Esophagus squamous epithelium (tissue), 5 donors: ENCODE data around the gene NKAPL. TPM values are rescaled to one million over a fixed set of nuclear protein-coding genes. Genes with fewer than 3 reads are reported as not detected.
A peak's percentile ranks its signal among the peaks of the same experiment; 100 is the strongest.

Source experiments
- DNase-seq: peaks from one replicate; lab custom pipeline; 2025; lab: John Stamatoyannopoulos, UW
- H3K27ac ChIP-seq, 4 donors: fragments of 200-600 bp; sonication (generic); one replicate each; pipeline ENCODE4 v1.5.1; 2016 to 2019; ENCODE audit warnings: mild to moderate bottlenecking in 1 of 4
- H3K27me3 ChIP-seq, 4 donors: fragments of 200-600 bp; sonication (generic); 1 replicate in 3 of 4; 2 replicates in 1 of 4; pipeline versions ENCODE4 v1.5.1 to v1.6.0; 2017 to 2021; ENCODE audit warnings: antibody characterized with exemption in 1 of 4
- H3K36me3 ChIP-seq, 3 donors: fragments of 200-600 bp; sonication (generic); one replicate each; pipeline ENCODE4 v1.5.1; 2016 to 2019
- H3K4me1 ChIP-seq, 3 donors: fragments of 200-600 bp; sonication (generic); one replicate each; pipeline ENCODE4 v1.5.1; 2017 to 2019
- H3K4me3 ChIP-seq, 4 donors: fragments of 200-600 bp; sonication (generic); 1 replicate in 3 of 4; 2 replicates in 1 of 4; pipeline ENCODE4 v1.5.1; 2016 to 2019; ENCODE audit warnings: mild to moderate bottlenecking in 2 of 4, moderate library complexity in 1 of 4
- H3K9me3 ChIP-seq, 3 donors: fragments of 200-600 bp; sonication (generic); one replicate each; pipeline ENCODE4 v1.5.1; 2016 to 2019
- CTCF ChIP-seq, 6 experiments: fragments of 450-650 bp in 4 of 6; fragments of 200-600 bp in 2 of 6; sonication (generic) in 2 of 6; IDR thresholded peaks; one replicate each; pipeline ENCODE4 v1.5.1; 2016 to 2019; ENCODE audit warnings: antibody characterized with exemption in 6 of 6, mild to moderate bottlenecking in 4 of 6, moderate library complexity in 4 of 6
- POLR2A ChIP-seq, 4 donors: fragments of 450-650 bp; IDR thresholded peaks; one replicate each; pipeline ENCODE4 v1.6.1; 2017; ENCODE audit warnings: antibody characterized with exemption in 4 of 4, mild to moderate bottlenecking in 4 of 4, moderate library complexity in 3 of 4
- WGBS, 2 donors: methylation state at CpG; one replicate each; pipeline ENCODE4 v1.1.5; 2018; 5-methylcytosine and 5-hydroxymethylcytosine counted together
- intact Hi-C: fragments of 100-400 bp; cut with DNase I; formaldehyde crosslinking; loops from one replicate; pipeline ENCODE4 v1.15.0; 2022
- total RNA-seq, 4 donors: library from RNA; depleted of rRNA; stranded (reverse); fragments of >200 nt; gene quantifications; one replicate each; pipeline ENCODE4 v1.1.0, GENCODE V29; 2016
- donor health status: DM: yes; HTN: yes; CAD: no.

The NKAPL gene
- total RNA-seq, 4 donors from 2014 or later: 0.22 to 1.5 (median 0.70) TPM; not detected in 1

DNA sequence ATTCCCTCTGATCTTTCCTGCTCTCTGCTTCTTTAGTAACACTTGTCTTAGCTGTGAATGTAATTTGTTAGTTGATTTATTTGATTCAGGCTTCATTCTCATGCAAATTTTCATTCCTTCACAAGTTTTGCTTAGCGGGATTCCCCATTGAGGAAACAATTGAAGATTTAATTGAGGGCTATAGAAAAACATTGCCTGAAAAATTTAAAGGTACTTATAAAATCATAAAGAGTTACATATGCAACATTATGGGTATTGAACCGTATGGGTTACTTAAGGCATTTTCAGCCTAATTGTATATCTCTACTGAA lies 45.9 kb upstream of the NKAPL start:
- Histone ChIP-seq H3K27ac (no peak overlapping the region), H3K9me3 (no peaks in the 10 kb centered on the region), H3K27me3 (peaks cover 3 to 84% (median 23%) of the 10 kb centered on the region in 4 donors), H3K4me3 (peak overlapping the region in 1 of 4 donors; percentile 59), H3K36me3 (no peaks in the 10 kb centered on the region), H3K4me1 (peaks cover 0 to 28% (median 7%) of the 10 kb centered on the region in 3 donors)
- intact Hi-C loops: no loop called here
- no peak for DNase-seq
- no peak for TF ChIP-seq POLR2A (IDR thresholded peaks at IDR 0.05)
- TF ChIP-seq CTCF (IDR thresholded peaks at IDR 0.05): no peak
- WGBS, 2 donors: 11 to 14% methylated on average over 2 of the region's 2 CpGs

DNA sequence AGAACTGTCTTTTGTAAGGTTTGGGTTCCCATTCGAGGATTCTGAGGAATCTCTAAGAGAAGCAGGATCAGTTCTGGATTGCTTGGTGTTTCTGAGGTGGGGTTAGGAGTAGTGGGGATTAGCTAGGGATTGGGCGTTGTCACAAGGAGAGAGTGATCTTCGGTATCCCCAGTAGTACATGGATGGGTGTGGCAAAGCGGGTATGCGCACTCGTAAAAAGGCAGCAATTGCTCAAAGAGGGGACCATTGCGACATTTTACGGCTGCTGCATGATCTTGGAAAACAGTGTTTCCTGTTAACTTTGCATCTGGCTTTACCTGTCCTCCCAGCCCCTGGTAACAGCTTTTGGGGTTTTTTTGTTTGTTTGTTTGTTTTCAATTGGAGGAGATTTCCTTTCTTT lies 43.7 kb upstream of the NKAPL start:
- Histone ChIP-seq H3K36me3 (no peaks in the 10 kb centered on the region), H3K9me3 (no peaks in the 10 kb centered on the region), H3K4me3 (no peak overlapping the region), H3K4me1 (peaks cover 0 to 37% (median 12%) of the 10 kb centered on the region in 3 donors), H3K27ac (no peak overlapping the region), H3K27me3 (peaks cover 0 to 72% (median 10%) of the 10 kb centered on the region in 4 donors)
- no peak for DNase-seq
- 16 to 33% methylated on average over 8 of the region's 8 CpGs for WGBS, 2 donors
- TF ChIP-seq POLR2A (IDR thresholded peaks at IDR 0.05) (no peak), CTCF (IDR thresholded peaks at IDR 0.05) (no peak)
- intact Hi-C loops: no loop called here

GRCh38 chr6:28217890-28218289 lies 41.2 kb upstream of the NKAPL start:
- TF ChIP-seq CTCF (IDR thresholded peaks at IDR 0.05) (no peak), POLR2A (IDR thresholded peaks at IDR 0.05) (no peak)
- Histone ChIP-seq H3K9me3 (no peaks in the 10 kb centered on the region), H3K27me3 (peaks cover 0 to 69% (median 2%) of the 10 kb centered on the region in 4 donors), H3K36me3 (no peaks in the 10 kb centered on the region), H3K27ac (no peak overlapping the region), H3K4me3 (peak overlapping the region in 2 of 4 donors; percentile 61 to 84), H3K4me1 (peaks cover 0 to 24% (median 5%) of the 10 kb centered on the region in 3 donors)
- intact Hi-C loops: no loop called here
- no peak for DNase-seq
- 94 to 96% methylated on average over 4 to 10 of the region's 12 CpGs for WGBS, 2 donors

DNA sequence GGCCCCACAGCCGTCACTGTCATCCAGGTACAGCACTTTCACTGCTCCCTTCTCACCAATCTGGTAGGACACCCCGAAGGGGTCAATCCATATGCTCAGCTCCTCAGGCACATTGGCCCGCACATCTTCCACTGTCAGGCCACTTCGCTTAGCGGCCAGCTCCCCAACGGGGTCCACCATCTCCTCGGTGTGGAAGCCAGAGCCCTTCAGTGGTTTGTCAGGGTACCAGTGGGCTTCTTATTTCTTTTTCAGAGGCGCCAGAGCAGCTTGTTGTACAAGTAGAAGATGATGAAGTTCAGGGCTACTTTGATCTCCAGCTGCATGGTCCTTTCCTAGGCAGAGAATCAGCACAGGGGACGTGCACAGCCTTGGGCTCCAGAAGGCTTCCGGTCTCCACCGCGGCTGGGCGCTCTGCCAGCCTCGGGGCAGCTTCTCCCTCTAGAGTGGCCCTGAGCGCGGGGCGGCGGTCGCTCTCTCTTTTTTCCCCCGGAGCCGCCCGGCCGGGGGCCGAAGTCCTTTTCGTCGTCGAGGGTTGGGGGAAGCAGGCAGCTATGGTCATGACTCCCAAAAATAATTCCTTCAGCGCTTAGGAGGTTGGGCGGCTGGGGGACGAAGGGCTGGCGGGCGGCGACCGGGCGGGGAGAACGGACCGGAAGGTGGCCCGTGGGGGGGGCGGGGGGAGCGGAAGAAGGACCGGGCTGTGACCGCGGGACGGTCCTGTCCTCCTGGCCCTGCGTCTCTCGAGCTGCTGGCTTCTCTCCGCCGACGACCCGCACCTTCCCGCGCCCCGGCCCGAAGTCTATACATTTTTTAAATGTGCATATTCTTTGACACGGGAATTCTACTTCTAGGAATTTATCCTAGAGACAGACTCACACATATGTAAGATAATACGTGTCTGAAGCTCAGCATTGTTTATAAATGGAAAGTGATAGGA lies 40.5 kb upstream of the NKAPL start:
- Histone ChIP-seq H3K27ac (peak overlapping the region; percentile 56 to 72 (median 70)), H3K9me3 (no peaks in the 10 kb centered on the region), H3K4me1 (peaks cover 0 to 17% (median 5%) of the 10 kb centered on the region in 3 donors), H3K36me3 (no peaks in the 10 kb centered on the region), H3K4me3 (peak overlapping the region; percentile 43 to 84 (median 64)), H3K27me3 (peaks cover 0 to 69% (median 2%) of the 10 kb centered on the region in 4 donors)
- TF ChIP-seq CTCF (IDR thresholded peaks at IDR 0.05) (no peak), POLR2A (IDR thresholded peaks at IDR 0.05) (no peak)
- intact Hi-C loops: no loop called here
- 26 to 51% methylated on average over 6 to 17 of the region's 56 CpGs for WGBS, 2 donors
- DNase-seq: no peak
